Erythroblast (primary cell): ENCODE results near the gene TEAD4.

Experiments
- GATA1 ChIP-seq: IDR thresholded peaks from 2 replicates; pipeline ENCODE4 v1.6.1; 2011; ENCODE audit warnings: low read depth, mild to moderate bottlenecking, control low read depth, low read length, moderate library complexity
- POLR2A ChIP-seq: IDR thresholded peaks from 2 replicates; pipeline ENCODE4 v1.6.1; 2011; ENCODE audit warnings: mild to moderate bottlenecking, low read length

- no peak for TF ChIP-seq POLR2A
- TF ChIP-seq GATA1: no peak
Observed at GRCh38 chr12:2960996-2961616, 1.9 kb downstream of the TEAD4 start.
